Neural cell (in vitro differentiated cells): ENCODE results near the gene SPIN2B. TPM values are rescaled to one million over a fixed set of nuclear protein-coding genes. Genes with fewer than 3 reads are reported as not detected.
"Not testable (repeated sequence)": the region's sequence is repeated elsewhere in the genome, so short reads cannot be mapped to it uniquely, and the experiment has no call there.

Source experiments
- H2AFZ ChIP-seq: fragments of 200-600, 300-800 bp; sonication (generic), shearing (Covaris generic); 2 replicates; pipeline ENCODE4 v1.6.0; 2014; ENCODE audit warnings: low read depth, mild to moderate bottlenecking, antibody characterized with exemption, low read length, moderate library complexity
- H3F3A ChIP-seq: fragments of 200-600 bp; shearing (Covaris generic); 2 replicates; pipeline ENCODE4 v1.6.1; 2016; ENCODE audit warnings: mild to moderate bottlenecking, moderate library complexity, mixed read lengths, antibody characterized with exemption, low read length; ENCODE audit not compliant: insufficient read depth, poor library complexity, severe bottlenecking
- H3K27ac ChIP-seq: fragments of 200-600, 300-800 bp; sonication (generic), shearing (Covaris generic); 2 replicates; pipeline ENCODE4 v1.5.1; 2014; ENCODE audit warnings: mild to moderate bottlenecking, low read length, moderate library complexity
- H3K27me3 ChIP-seq: fragments of 300-800, 200-600 bp; sonication (generic), shearing (Covaris generic); 2 replicates; pipeline ENCODE4 v1.6.0; 2014; ENCODE audit warnings: mild to moderate bottlenecking, low read depth, low read length, moderate library complexity; ENCODE audit not compliant: insufficient read depth
- H3K36me3 ChIP-seq: fragments of 300-800, 200-600 bp; sonication (generic), shearing (Covaris generic); 2 replicates; pipeline ENCODE4 v1.5.1; 2014; ENCODE audit warnings: mild to moderate bottlenecking, antibody characterized with exemption, low read length, moderate library complexity; ENCODE audit not compliant: insufficient read depth
- H3K4me2 ChIP-seq: fragments of 300-800, 200-600 bp; sonication (generic), shearing (Covaris generic); 2 replicates; pipeline ENCODE4 v1.6.0; 2014; ENCODE audit warnings: mild to moderate bottlenecking, low read length
- H3K4me3 ChIP-seq: fragments of 300-800, 200-600 bp; sonication (generic), shearing (Covaris generic); 2 replicates; pipeline ENCODE4 v1.5.1; 2014; ENCODE audit warnings: mild to moderate bottlenecking, low read length, moderate library complexity
- H3K79me2 ChIP-seq: fragments of 200-600 bp; shearing (Covaris generic); replicated peaks from 2 replicates; pipeline ENCODE4 v1.6.0; 2014; ENCODE audit warnings: mild to moderate bottlenecking, low read length, moderate library complexity; ENCODE audit not compliant: insufficient read depth
- H3K9ac ChIP-seq: fragments of 300-800, 200-600 bp; sonication (generic), shearing (Covaris generic); 2 replicates; pipeline ENCODE4 v1.6.1; 2016; ENCODE audit warnings: mild to moderate bottlenecking, low read length, mixed read lengths
- H3K9me2 ChIP-seq: fragments of 200-600 bp; shearing (Covaris generic); 2 replicates; pipeline ENCODE4 v1.6.1; 2016; ENCODE audit warnings: mild to moderate bottlenecking, low read length, mixed read lengths; ENCODE audit not compliant: insufficient read depth
- H3K9me3 ChIP-seq: fragments of 200-600, 300-800 bp; sonication (generic), shearing (Covaris generic); 2 replicates; pipeline ENCODE4 v1.6.1; 2016; ENCODE audit warnings: mild to moderate bottlenecking, mixed run types, low read length, moderate library complexity, mixed read lengths
- H4K20me1 ChIP-seq: fragments of 200-600 bp; shearing (Covaris generic); 2 replicates; pipeline ENCODE4 v1.6.1; 2016; ENCODE audit warnings: mild to moderate bottlenecking, mixed run types; ENCODE audit not compliant: insufficient read depth
- CTCF ChIP-seq: fragments of 450-650 bp; IDR thresholded peaks from 2 replicates; pipeline ENCODE4 v1.5.1; 2014; ENCODE audit warnings: antibody characterized with exemption, mild to moderate bottlenecking, moderate library complexity; ENCODE audit not compliant: poor library complexity, severe bottlenecking
- EP300 ChIP-seq: fragments of 450-650 bp; conservative IDR thresholded peaks from 2 replicates; pipeline ENCODE4 v1.6.1; 2014; ENCODE audit warnings: antibody characterized with exemption, mild to moderate bottlenecking, moderate library complexity; ENCODE audit not compliant: poor library complexity, severe bottlenecking
- EZH2 ChIP-seq: fragments of 200-600, 300-800 bp; shearing (Covaris generic), sonication (generic); IDR thresholded peaks from 2 replicates; pipeline ENCODE4 v1.6.1; 2014; ENCODE audit warnings: antibody characterized with exemption, low read length, borderline replicate concordance, mild to moderate bottlenecking; ENCODE audit not compliant: insufficient read depth, poor library complexity, severe bottlenecking
- MXI1 ChIP-seq: fragments of 450-650 bp; conservative IDR thresholded peaks from 2 replicates; pipeline ENCODE4 v1.6.1; 2014; ENCODE audit warnings: antibody characterized with exemption, mild to moderate bottlenecking; ENCODE audit not compliant: poor library complexity, severe bottlenecking
- POLR2AphosphoS5 ChIP-seq: IDR thresholded peaks from 2 replicates; pipeline ENCODE4 v1.6.1; 2012
- RAD21 ChIP-seq: fragments of 450-650 bp; conservative IDR thresholded peaks from 2 replicates; pipeline ENCODE4 v1.6.1; 2014; ENCODE audit warnings: antibody characterized with exemption, mild to moderate bottlenecking, moderate library complexity
- REST ChIP-seq: IDR thresholded peaks from 2 replicates; pipeline ENCODE4 v1.6.1; 2012; ENCODE audit warnings: borderline replicate concordance
- SMC3 ChIP-seq: fragments of 450-650 bp; conservative IDR thresholded peaks from 2 replicates; pipeline ENCODE4 v1.6.1; 2014; ENCODE audit warnings: antibody characterized with exemption, mild to moderate bottlenecking, moderate library complexity; ENCODE audit not compliant: poor library complexity
- TAF1 ChIP-seq: IDR thresholded peaks from 2 replicates; pipeline ENCODE4 v1.6.1; 2012; ENCODE audit warnings: low read depth
- polyA plus RNA-seq: library from polyadenylated mRNA; depleted of rRNA; stranded (reverse); fragments of >200 nt; gene quantifications from 2 replicates; pipeline ENCODE4 v1.2.3, GENCODE V29; 2014

Gene SPIN2B
- polyA plus RNA-seq, 1 donor from 2014 or later: 32.5 TPM

- Histone ChIP-seq H3K9me3 (no peaks in the 10 kb centered on the region), H4K20me1 (no peaks in the 10 kb centered on the region), H3K79me2 (no peaks in the 10 kb centered on the region), H3K9me2 (no peaks in the 10 kb centered on the region), H3K36me3 (no peaks in the 10 kb centered on the region), H3K27me3 (no peaks in the 10 kb centered on the region), H3F3A (no peaks in the 10 kb centered on the region), H3K27ac (no peak overlapping the region), H3K4me2 (no peak overlapping the region), H3K9ac (no peak overlapping the region), H2AFZ (no peak overlapping the region), H3K4me3 (no peak overlapping the region)
- no peak for TF ChIP-seq MXI1
- no peak for TF ChIP-seq SMC3
- TF ChIP-seq POLR2AphosphoS5: no peak
- TF ChIP-seq RAD21: no peak
- TF ChIP-seq EP300: no peak
- no peak for TF ChIP-seq CTCF
- no peak for TF ChIP-seq REST
- no peak for TF ChIP-seq TAF1
- TF ChIP-seq EZH2: no peak
Observed at GRCh38 chrX:57119416-57119815, 1.9 kb downstream of the SPIN2B start.

GRCh38 chrX:57117566-57117965 is 3.8 kb downstream of the SPIN2B start:
- H3K9ac ChIP-seq, H3F3A ChIP-seq, H3K27ac ChIP-seq, H3K27me3 ChIP-seq, H3K9me3 ChIP-seq, H2AFZ ChIP-seq, H4K20me1 ChIP-seq, H3K4me2 ChIP-seq, H3K4me3 ChIP-seq, H3K79me2 ChIP-seq, H3K36me3 ChIP-seq, H3K9me2 ChIP-seq: not testable (repeated sequence)

GRCh38 chrX:57104921-57105398 is 16.4 kb downstream of the SPIN2B start:
- TF ChIP-seq MXI1 (no peak), RAD21 (no peak), POLR2AphosphoS5 (no peak), REST (no peak), EZH2 (no peak), CTCF (no peak), SMC3 (no peak), EP300 (no peak), TAF1 (no peak)
- no peak overlapping the region for H3K27ac ChIP-seq
- no peaks in the 10 kb centered on the region for H3K9me3 ChIP-seq
- no peaks in the 10 kb centered on the region for H3K27me3 ChIP-seq
- H3K9me2 ChIP-seq: no peaks in the 10 kb centered on the region
- no peak overlapping the region for H3K4me3 ChIP-seq
- H3K36me3 ChIP-seq: no peaks in the 10 kb centered on the region
- H3K9ac ChIP-seq: no peak overlapping the region
- H3K4me2 ChIP-seq: no peak overlapping the region
- no peaks in the 10 kb centered on the region for H3F3A ChIP-seq
- H3K79me2 ChIP-seq: no peaks in the 10 kb centered on the region
- no peak overlapping the region for H2AFZ ChIP-seq
- no peaks in the 10 kb centered on the region for H4K20me1 ChIP-seq
